ENCODE measurements around the gene C2CD3.
"Not testable (repeated sequence)": the region's sequence is repeated elsewhere in the genome, so short reads cannot be mapped to it uniquely, and the experiment has no call there.

Gene C2CD3

DNA sequence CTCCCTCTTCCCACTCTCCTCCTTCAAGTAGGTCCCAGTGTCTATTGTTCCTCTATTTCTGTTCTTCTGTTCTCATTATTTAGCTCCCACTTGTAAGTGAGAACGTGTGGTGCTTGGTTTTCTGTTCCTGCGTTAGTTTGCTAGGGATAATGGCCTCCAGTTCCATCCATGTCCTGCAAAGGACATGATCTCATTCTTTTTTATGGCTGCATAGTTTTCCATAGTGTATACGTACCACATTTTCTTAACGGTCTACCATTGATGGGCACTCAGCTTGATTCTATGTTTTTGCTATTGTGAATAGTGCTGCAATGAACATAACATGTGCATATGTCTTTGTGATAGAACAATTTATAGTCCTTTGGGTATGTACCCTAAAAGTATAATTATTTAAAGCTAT lies 26.2 kb downstream of the C2CD3 start:
- no peaks in the 10 kb centered on the region for H3K27me3 ChIP-seq (ENCODE audit: insufficient read depth, low read depth, severe bottlenecking)
- no peaks in the 10 kb centered on the region for H3K9me3 ChIP-seq (ENCODE audit: severe bottlenecking)
- H3K27ac ChIP-seq, result no peak overlapping the region
- no peak for DNase-seq
- H3K36me3 ChIP-seq, result no peaks in the 10 kb centered on the region
- TF ChIP-seq, protein P1, sequence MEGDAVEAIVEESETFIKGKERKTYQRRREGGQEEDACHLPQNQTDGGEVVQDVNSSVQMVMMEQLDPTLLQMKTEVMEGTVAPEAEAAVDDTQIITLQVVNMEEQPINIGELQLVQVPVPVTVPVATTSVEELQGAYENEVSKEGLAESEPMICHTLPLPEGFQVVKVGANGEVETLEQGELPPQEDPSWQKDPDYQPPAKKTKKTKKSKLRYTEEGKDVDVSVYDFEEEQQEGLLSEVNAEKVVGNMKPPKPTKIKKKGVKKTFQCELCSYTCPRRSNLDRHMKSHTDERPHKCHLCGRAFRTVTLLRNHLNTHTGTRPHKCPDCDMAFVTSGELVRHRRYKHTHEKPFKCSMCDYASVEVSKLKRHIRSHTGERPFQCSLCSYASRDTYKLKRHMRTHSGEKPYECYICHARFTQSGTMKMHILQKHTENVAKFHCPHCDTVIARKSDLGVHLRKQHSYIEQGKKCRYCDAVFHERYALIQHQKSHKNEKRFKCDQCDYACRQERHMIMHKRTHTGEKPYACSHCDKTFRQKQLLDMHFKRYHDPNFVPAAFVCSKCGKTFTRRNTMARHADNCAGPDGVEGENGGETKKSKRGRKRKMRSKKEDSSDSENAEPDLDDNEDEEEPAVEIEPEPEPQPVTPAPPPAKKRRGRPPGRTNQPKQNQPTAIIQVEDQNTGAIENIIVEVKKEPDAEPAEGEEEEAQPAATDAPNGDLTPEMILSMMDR (IDR thresholded peaks at IDR 0.05; ENCODE audit: low read depth, low read length), result no peak
- H3K4me3 ChIP-seq (ENCODE audit: low read depth, low read length), result no peak overlapping the region

DNA sequence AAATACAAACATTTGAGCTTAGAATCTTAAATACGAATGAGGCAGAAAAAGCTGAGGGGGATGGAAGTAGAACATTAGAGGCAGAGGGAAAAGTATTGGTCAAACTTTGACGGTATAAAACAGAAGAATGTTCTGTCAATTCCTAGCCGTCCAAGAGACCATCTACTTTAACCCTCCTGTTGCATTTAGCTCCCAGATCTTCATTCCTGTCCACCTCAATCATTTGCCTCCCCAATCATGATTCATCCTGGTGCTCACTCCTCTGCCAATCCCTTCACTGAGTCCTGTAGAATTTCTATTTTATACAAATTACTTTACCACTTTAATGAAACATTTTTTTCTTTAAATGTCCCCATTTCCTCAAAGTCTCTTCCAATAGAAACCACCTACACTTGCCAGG lies 28.2 kb downstream of the C2CD3 start:
- Histone ChIP-seq H3K9me3 (ENCODE audit: severe bottlenecking) (no peaks in the 10 kb centered on the region), H3K4me3 (ENCODE audit: low read depth, low read length) (no peak overlapping the region), H3K36me3 (peaks cover 14% of the 10 kb centered on the region), H3K27me3 (ENCODE audit: insufficient read depth, low read depth, severe bottlenecking) (no peaks in the 10 kb centered on the region), H3K27ac (no peak overlapping the region)
- DNase-seq, result no peak
- TF ChIP-seq, protein P1 (IDR thresholded peaks at IDR 0.05; ENCODE audit: low read depth, low read length), result no peak

DNA sequence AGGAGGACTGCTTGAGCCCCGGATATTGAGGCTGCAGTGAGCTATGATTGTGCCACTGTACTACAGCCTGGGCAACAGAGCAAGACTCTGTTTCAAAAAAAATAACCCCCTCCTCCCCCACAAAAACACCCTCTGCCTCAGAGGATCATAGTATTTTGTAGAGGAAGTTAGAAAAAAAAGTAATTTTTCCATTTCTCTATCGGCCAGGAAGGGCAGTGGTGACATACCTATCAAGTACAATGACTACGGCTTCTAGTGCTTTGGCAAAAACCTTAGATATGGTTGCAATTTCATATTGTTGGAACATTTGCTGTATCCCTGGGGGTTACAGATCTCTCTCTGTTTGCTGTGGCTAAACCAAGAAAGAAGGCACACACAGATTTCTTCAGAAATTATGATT lies 28.9 kb downstream of the C2CD3 start:
- no peak overlapping the region for H3K27ac ChIP-seq
- DNase-seq, result no peak
- no peak overlapping the region for H3K4me3 ChIP-seq (ENCODE audit: low read depth, low read length)
- H3K36me3 ChIP-seq, result peaks cover 19% of the 10 kb centered on the region
- no peaks in the 10 kb centered on the region for H3K9me3 ChIP-seq (ENCODE audit: severe bottlenecking)
- TF ChIP-seq, protein P1 (IDR thresholded peaks at IDR 0.05; ENCODE audit: low read depth, low read length), result no peak
- no peaks in the 10 kb centered on the region for H3K27me3 ChIP-seq (ENCODE audit: insufficient read depth, low read depth, severe bottlenecking)

DNA sequence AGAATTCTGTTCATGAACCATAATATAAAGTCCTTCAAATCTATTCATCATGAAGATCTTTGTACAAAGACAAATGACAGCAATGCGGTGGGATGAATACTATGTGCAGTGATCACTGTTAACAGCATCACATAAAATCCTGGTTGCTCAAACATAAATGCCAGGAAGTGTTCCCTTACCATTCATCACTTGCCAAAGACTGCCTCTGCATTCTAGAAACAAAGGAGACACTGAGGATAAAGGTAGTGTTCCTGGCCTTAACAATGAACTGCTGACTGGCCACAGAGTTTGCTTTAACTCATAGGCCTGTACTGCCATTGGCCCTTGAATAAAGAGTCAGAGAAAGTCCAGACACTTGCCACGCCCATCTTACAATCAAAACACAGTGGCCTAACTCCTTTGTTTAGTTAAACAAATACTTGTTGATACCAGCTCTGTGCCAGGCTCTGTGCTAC lies 29.5 kb downstream of the C2CD3 start:
- TF ChIP-seq, protein P1 (IDR thresholded peaks at IDR 0.05; ENCODE audit: low read depth, low read length), result no peak
- Histone ChIP-seq H3K9me3 (ENCODE audit: severe bottlenecking) (no peaks in the 10 kb centered on the region), H3K27ac (no peak overlapping the region), H3K27me3 (ENCODE audit: insufficient read depth, low read depth, severe bottlenecking) (no peaks in the 10 kb centered on the region), H3K4me3 (ENCODE audit: low read depth, low read length) (no peak overlapping the region), H3K36me3 (peaks cover 23% of the 10 kb centered on the region)
- no peak for DNase-seq

DNA sequence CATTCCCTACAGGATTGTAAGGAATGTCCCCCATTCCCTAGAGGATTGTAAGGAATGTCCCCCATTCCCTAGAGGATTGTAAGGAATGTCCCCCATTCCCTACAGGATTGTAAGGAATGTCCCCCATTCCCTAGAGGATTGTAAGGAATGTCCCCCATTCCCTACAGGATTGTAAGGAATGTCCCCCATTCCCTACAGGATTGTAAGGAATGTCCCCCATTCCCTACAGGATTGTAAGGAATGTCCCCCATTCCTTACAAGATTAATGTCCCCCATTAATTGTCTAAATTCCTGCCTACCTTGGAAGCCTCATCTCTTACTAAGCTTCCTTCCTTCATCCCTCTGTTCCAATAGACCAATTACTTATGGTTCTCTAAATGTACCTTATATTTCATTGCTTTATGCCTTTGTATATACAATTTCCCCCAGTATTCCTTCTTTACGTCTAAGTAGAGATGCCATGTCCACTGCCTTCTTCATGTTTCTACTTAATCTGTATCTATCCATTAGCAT lies 30.8 kb downstream of the C2CD3 start:
- H3K36me3 ChIP-seq, result peaks cover 33% of the 10 kb centered on the region
- not testable (repeated sequence) for H3K27ac ChIP-seq; H3K9me3 ChIP-seq (ENCODE audit: severe bottlenecking); H3K27me3 ChIP-seq (ENCODE audit: insufficient read depth, low read depth, severe bottlenecking); DNase-seq; H3K4me3 ChIP-seq (ENCODE audit: low read depth, low read length)

DNA sequence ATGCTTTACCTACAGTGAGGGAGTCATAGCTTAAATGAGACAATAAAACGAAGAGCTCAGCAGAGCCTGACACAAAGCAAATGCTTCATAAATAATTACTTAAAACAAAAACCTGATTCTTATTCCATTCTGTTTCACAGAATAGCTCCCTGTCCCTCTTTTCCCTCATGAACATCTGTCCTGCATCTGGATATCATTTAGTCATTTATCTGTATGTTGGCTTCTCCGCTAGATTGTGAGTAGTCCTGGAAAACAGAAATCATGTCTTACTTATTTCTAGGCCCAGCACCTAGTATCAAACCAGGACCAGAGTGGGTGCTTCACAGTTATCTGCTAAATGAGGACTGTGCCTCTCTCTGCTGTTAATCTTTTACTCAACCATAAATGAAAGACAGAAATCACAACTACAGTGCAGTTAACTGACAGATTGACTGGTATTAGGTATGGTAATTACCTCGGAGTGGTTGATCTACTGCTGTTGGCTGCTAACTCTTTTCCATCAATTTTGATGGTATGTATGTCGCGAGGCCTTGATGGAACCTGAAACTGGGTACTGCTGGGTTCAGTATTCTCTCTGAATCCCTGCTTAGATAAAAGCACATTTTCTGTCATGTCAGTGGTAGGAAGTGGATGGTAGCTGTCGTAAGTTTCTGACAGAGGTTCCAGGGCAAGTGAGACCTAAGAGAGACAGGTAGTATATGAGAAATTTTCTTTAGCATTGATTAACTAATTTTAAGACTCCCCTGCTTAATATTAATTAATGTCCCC lies 31.5 kb downstream of the C2CD3 start:
- no peak for DNase-seq
- Histone ChIP-seq H3K27ac (no peak overlapping the region), H3K36me3 (peaks cover 40% of the 10 kb centered on the region), H3K9me3 (ENCODE audit: severe bottlenecking) (no peaks in the 10 kb centered on the region), H3K27me3 (ENCODE audit: insufficient read depth, low read depth, severe bottlenecking) (no peaks in the 10 kb centered on the region), H3K4me3 (ENCODE audit: low read depth, low read length) (no peak overlapping the region)
- TF ChIP-seq, protein P1 (IDR thresholded peaks at IDR 0.05; ENCODE audit: low read depth, low read length), result no peak
